Activated naive CD8-positive, alpha-beta T cell treated with anti-CD3 and anti-CD28 coated beads, Interleukin-2, amount 10 ng/mL, durations not matched to agents 7 days and 5 days (primary cell): Measurements from ENCODE around the gene OR8H2. TPM values are rescaled to one million over a fixed set of nuclear protein-coding genes. Genes with fewer than 3 reads are reported as not detected.

Source experiments
- total RNA-seq, 2 experiments: library from RNA; stranded (reverse); gene quantifications; one replicate each; pipeline ENCODE4 v1.2.3, GENCODE V29; 2021

OR8H2 gene
- total RNA-seq, 2 experiments from 2014 or later = not detected

Other genes starting within 250 kb of the OR8H2 start
- not detected for gene TRIM51, start 220.4 kb upstream of the OR8H2 start, total RNA-seq
- gene OR5W2, start 189.1 kb upstream of the OR8H2 start, total RNA-seq = not detected
- gene OR5I1, start 167.3 kb upstream of the OR8H2 start, total RNA-seq = not detected
- gene OR10AG1, start 133.7 kb upstream of the OR8H2 start, total RNA-seq = not detected
- gene OR5F1, start 109.1 kb upstream of the OR8H2 start, total RNA-seq = not detected
- gene OR5AS1, start 76.0 kb upstream of the OR8H2 start, total RNA-seq = not detected
- gene OR8I2, start 10.4 kb upstream of the OR8H2 start, total RNA-seq = not detected
- not detected for gene OR8H3, start 18.7 kb downstream of the OR8H2 start, total RNA-seq
- gene OR8J3, start 36.5 kb downstream of the OR8H2 start, total RNA-seq = not detected
- not detected for gene OR8K5, start 56.6 kb downstream of the OR8H2 start, total RNA-seq
- gene OR5J2, start 72.9 kb downstream of the OR8H2 start, total RNA-seq = not detected
- gene OR5T2, start 130.6 kb downstream of the OR8H2 start, total RNA-seq = not detected
- not detected for gene OR5T3, start 148.6 kb downstream of the OR8H2 start, total RNA-seq
- gene OR5T1, start 170.5 kb downstream of the OR8H2 start, total RNA-seq = not detected
- gene OR8H1, start 188.6 kb downstream of the OR8H2 start, total RNA-seq = not detected
- gene OR8K3, start 211.5 kb downstream of the OR8H2 start, total RNA-seq = not detected
- gene OR8K1, start 242.4 kb downstream of the OR8H2 start, total RNA-seq = not detected